Lower leg skin (tissue), 3 donors: Measurements from ENCODE around the gene CCDC184.

Experiments
- POLR2A ChIP-seq, 2 donors: fragments of 450-650 bp; IDR thresholded peaks; one replicate each; pipeline ENCODE4 v1.6.1; 2016 to 2017; ENCODE audit warnings: antibody characterized with exemption in 2 of 2, mild to moderate bottlenecking in 1 of 2, moderate library complexity in 1 of 2
- TF ChIP-seq, protein P1 (sequence below), 3 donors: fragments of 450-650 bp; IDR thresholded peaks; one replicate each; pipeline ENCODE4 v1.5.1; 2016; ENCODE audit warnings: antibody characterized with exemption in 3 of 3, mild to moderate bottlenecking in 3 of 3, moderate library complexity in 2 of 3

- TF ChIP-seq, protein P1, sequence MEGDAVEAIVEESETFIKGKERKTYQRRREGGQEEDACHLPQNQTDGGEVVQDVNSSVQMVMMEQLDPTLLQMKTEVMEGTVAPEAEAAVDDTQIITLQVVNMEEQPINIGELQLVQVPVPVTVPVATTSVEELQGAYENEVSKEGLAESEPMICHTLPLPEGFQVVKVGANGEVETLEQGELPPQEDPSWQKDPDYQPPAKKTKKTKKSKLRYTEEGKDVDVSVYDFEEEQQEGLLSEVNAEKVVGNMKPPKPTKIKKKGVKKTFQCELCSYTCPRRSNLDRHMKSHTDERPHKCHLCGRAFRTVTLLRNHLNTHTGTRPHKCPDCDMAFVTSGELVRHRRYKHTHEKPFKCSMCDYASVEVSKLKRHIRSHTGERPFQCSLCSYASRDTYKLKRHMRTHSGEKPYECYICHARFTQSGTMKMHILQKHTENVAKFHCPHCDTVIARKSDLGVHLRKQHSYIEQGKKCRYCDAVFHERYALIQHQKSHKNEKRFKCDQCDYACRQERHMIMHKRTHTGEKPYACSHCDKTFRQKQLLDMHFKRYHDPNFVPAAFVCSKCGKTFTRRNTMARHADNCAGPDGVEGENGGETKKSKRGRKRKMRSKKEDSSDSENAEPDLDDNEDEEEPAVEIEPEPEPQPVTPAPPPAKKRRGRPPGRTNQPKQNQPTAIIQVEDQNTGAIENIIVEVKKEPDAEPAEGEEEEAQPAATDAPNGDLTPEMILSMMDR (IDR thresholded peaks at IDR 0.05) = no peak
- no peak for TF ChIP-seq POLR2A (IDR thresholded peaks at IDR 0.05)
Observed at GRCh38 chr12:48180424-48180823, 3.0 kb upstream of the CCDC184 start.
